ENCODE results near the gene OTOS. TPM values are rescaled to one million over a fixed set of nuclear protein-coding genes. Genes with fewer than 3 reads are reported as not detected.

Gene OTOS
- total RNA-seq, 1 experiment from 2014 or later = not detected

DNA sequence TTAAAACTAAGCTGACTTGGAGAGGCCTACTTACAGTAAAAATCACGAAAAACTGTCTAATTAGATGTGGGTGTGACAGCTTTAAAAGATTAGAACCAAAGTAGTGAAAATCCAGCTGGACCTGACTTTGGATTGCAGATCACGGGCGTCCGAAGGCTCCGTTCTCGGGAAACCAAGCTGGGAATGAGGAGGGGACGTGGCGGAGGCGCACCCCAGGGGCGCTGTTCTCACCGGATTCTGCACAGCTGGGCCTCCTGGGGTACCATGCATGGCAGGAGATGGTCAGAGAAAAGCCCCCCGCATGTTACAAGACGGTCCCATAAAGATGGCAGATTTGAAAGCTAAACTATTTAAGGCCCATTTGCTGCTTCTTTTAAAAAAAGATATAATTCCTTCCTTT is 5.0 kb upstream of the OTOS start (continued):
- TF ChIP-seq RAD21 (IDR thresholded peaks at IDR 0.05; ENCODE audit: low read depth) (no peak), ZFX (IDR thresholded peaks at IDR 0.05) (no peak), EGR1 (IDR thresholded peaks at IDR 0.05; ENCODE audit: low read depth) (no peak), CBX3 (IDR thresholded peaks at IDR 0.05; ENCODE audit: low read depth) (no peak), ELF1 (IDR thresholded peaks at IDR 0.05; ENCODE audit: borderline replicate concordance, low read depth) (no peak)
- TF ChIP-seq, protein P1, sequence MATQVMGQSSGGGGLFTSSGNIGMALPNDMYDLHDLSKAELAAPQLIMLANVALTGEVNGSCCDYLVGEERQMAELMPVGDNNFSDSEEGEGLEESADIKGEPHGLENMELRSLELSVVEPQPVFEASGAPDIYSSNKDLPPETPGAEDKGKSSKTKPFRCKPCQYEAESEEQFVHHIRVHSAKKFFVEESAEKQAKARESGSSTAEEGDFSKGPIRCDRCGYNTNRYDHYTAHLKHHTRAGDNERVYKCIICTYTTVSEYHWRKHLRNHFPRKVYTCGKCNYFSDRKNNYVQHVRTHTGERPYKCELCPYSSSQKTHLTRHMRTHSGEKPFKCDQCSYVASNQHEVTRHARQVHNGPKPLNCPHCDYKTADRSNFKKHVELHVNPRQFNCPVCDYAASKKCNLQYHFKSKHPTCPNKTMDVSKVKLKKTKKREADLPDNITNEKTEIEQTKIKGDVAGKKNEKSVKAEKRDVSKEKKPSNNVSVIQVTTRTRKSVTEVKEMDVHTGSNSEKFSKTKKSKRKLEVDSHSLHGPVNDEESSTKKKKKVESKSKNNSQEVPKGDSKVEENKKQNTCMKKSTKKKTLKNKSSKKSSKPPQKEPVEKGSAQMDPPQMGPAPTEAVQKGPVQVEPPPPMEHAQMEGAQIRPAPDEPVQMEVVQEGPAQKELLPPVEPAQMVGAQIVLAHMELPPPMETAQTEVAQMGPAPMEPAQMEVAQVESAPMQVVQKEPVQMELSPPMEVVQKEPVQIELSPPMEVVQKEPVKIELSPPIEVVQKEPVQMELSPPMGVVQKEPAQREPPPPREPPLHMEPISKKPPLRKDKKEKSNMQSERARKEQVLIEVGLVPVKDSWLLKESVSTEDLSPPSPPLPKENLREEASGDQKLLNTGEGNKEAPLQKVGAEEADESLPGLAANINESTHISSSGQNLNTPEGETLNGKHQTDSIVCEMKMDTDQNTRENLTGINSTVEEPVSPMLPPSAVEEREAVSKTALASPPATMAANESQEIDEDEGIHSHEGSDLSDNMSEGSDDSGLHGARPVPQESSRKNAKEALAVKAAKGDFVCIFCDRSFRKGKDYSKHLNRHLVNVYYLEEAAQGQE (IDR thresholded peaks at IDR 0.05; ENCODE audit: low read depth) = no peak

DNA sequence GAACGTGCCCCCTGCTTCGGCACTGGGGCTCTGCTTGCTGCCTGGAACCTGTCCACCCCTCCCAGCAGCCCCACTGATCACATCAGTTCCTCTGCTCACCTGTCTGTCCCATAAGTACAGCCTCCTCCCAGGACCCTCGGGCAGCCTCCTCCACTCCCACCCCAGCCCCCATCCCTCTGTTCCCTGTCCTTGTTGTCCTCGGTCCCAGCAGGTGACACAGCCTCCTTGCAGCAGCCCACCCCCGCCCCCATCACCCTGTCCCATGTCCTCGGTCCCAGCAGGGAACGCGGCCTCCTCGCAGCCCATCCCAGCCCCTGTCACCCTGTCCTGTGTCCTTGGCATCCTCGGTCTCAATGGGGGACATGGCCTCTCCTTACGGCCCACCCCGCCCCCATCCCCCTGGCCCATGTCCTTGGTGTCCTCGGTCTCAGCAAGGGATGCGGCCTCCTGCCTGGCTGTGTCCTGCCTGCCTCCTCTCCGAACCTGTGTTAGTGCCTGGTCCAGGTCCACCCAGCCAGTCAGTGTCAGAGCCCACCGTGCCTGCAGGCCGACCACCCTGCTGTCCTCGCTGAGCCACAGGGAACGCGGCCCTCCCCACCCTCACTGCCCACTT is 4.3 kb upstream of the OTOS start:
- no peak for ATAC-seq
- intact Hi-C loops (cut with micrococcal nuclease) = loop anchor here (1.0 to 5.0 kb wide), 3 partner anchors 83 to 1787 kb away; no protein-coding TSS in a partner anchor
- no peak for DNase-seq (ENCODE audit: low read depth, low spot score)
- TF ChIP-seq EGR1 (IDR thresholded peaks at IDR 0.05; ENCODE audit: low read depth) (no peak), SIN3A (IDR thresholded peaks at IDR 0.05; ENCODE audit: low read depth) (no peak), EZH2phosphoT487 (IDR thresholded peaks at IDR 0.05; ENCODE audit: borderline replicate concordance) (no peak), EZH2 (IDR thresholded peaks at IDR 0.05) (no peak)
- TF ChIP-seq, protein P2, sequence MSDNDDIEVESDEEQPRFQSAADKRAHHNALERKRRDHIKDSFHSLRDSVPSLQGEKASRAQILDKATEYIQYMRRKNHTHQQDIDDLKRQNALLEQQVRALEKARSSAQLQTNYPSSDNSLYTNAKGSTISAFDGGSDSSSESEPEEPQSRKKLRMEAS (IDR thresholded peaks at IDR 0.05) = no peak
- no peak overlapping the region for H3K4me3 ChIP-seq (replicated peaks in 1 of 2; ENCODE audit: low read depth in 1 of 2, low read length in 2 of 2)
- BruUV-seq (replicated peaks) = no TSS peak
- H3K79me2 ChIP-seq (ENCODE audit: insufficient read depth, low read length) = no peaks in the 10 kb centered on the region
- H2AFZ ChIP-seq (ENCODE audit: low read depth, low read length, poor library complexity, severe bottlenecking) = no peak overlapping the region
- H3K27me3 ChIP-seq (ENCODE audit: insufficient read depth, low read length) = no peaks in the 10 kb centered on the region
- peaks cover 0 to 8% of the 10 kb centered on the region in 2 experiments; a peak in 1 of 4 replicates for H3K4me1 ChIP-seq (ENCODE audit: control insufficient read depth in 1 of 2, insufficient read depth in 2 of 2, low read length in 2 of 2)
- H4K20me1 ChIP-seq (ENCODE audit: insufficient read depth) = no peaks in the 10 kb centered on the region
- ChIA-PET RAD21 (ENCODE audit: low non-redundant PET in 1 of 2, low total read pairs in 2 of 2, uncharacterized antibody in 2 of 2, unreplicated experiment in 2 of 2) (interaction anchor here in 1 of 2 experiments (0.7 to 2.3 kb wide), 3 partner anchors 84 to 124 kb away, joined by 4 to 19 read pairs (median 7); no protein-coding TSS in a partner anchor), POLR2A (no interaction called here), CTCF (interaction anchor here (2.3 to 6.2 kb wide), 2 partner anchors 81 to 84 kb away, joined by 8 to 64 read pairs; no protein-coding TSS in a partner anchor)
- no peak overlapping the region for H3K27ac ChIP-seq (ENCODE audit: low read depth, low read length)
- H3K9me2 ChIP-seq (ENCODE audit: insufficient read depth) = no peaks in the 10 kb centered on the region
- H3K36me3 ChIP-seq (ENCODE audit: control insufficient read depth in 1 of 2, insufficient read depth in 2 of 2, low read length in 2 of 2) = no peaks in the 10 kb centered on the region
- H3K9me3 ChIP-seq (ENCODE audit: control insufficient read depth in 1 of 2, insufficient read depth in 1 of 2, low read depth in 1 of 2, low read length in 2 of 2) = peaks cover 0 to 2% of the 10 kb centered on the region in 2 experiments; a peak in 1 of 4 replicates
- H3K9ac ChIP-seq (ENCODE audit: low read length) = no peak overlapping the region
- no peak overlapping the region for H3K4me2 ChIP-seq (ENCODE audit: low read length)

All from HCT116 (cell line).